Measurements from ENCODE around the gene MANSC4.

The MANSC4 gene

DNA sequence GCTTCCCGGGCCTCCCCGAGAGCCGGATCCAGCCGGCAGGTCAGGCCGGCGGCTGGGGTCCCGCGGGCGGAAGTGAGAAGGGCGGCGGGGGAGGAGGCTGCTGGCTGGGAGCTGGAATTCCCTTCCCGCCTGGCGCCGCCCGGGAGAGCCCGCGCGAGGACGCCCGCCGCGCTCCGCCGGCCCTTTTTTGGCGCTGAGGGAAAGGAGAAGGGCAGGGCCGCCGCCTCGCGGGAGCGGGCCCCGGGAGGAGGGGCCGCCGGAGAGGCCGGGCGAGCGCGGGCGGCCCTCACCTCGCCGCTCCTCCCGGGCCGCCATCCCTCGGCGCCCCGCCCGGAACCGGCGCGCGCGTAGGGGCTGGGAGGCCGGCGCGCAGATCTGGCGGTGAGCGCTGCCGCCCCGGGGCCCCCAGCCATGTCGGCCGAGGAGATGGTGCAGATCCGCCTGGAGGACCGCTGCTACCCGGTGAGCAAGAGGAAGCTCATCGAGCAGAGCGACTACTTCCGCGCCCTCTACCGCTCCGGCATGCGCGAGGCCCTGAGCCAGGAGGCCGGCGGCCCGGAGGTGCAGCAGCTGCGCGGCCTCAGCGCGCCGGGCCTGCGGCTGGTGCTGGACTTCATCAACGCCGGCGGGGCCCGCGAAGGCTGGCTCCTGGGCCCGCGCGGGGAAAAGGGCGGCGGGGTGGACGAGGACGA lies at the start of gene MANSC4, which contains the start of gene KLHL42:
MANSC4 (minus strand) TSS at position 317 of the 692 bp plus-strand sequence. CDS start 8,960 bp downstream, outside the sequence.
KLHL42 (plus strand) TSS at position 314 of the 692 bp plus-strand sequence; CDS start at position 412, 98 bp downstream.
- peak; percentile 72 for DNase-seq

- no peak for DNase-seq
These were observed 48.2 kb upstream of the MANSC4 start for GRCh38 chr12:27828196-27828595.

DNA sequence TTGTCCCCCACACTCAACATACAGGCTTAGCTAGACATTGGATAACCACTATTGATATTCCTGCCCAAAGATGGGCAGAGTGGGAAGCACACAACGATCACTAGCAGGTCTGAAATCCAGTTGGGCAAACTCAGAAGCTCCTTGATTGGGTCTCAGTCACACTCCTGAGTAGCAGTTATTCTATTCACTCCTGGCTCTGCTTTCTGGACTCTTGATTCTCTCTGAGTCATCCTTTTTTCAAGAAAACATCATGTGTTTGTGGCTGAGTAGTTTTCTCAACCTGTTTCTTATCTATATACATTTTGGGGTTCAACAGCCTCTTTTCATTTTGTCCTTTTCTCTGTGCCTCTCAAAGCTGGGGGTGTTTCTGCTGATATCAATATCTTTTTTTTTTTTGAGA lies 46.0 kb upstream of the MANSC4 start:
- peak; percentile 28 for DNase-seq

- peak; percentile 73 for DNase-seq
These were observed 44.2 kb upstream of the MANSC4 start for GRCh38 chr12:27824126-27824842.

DNA sequence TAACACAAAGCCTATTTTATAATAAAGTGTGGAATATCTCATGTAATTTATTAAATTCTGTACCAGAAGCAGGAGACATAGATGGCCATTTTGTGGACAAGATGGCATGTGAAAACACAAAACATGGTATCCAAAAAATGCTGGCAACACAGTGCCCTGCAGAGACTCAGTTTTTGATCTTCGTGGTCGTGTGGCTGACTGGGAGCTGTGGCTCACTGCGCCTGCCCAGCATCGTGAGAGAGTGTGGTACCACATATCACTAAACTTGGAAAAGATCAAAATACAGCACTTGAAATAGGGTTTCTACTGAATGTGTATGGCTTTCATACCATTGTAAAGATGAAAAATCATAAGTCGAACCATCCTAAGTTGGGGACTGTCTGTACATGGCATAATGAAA lies 43.0 kb upstream of the MANSC4 start:
- DNase-seq = peak; percentile 24

GRCh38 chr12:27822076-27822712 lies 42.2 kb upstream of the MANSC4 start:
- DNase-seq = peak; percentile 93

DNA sequence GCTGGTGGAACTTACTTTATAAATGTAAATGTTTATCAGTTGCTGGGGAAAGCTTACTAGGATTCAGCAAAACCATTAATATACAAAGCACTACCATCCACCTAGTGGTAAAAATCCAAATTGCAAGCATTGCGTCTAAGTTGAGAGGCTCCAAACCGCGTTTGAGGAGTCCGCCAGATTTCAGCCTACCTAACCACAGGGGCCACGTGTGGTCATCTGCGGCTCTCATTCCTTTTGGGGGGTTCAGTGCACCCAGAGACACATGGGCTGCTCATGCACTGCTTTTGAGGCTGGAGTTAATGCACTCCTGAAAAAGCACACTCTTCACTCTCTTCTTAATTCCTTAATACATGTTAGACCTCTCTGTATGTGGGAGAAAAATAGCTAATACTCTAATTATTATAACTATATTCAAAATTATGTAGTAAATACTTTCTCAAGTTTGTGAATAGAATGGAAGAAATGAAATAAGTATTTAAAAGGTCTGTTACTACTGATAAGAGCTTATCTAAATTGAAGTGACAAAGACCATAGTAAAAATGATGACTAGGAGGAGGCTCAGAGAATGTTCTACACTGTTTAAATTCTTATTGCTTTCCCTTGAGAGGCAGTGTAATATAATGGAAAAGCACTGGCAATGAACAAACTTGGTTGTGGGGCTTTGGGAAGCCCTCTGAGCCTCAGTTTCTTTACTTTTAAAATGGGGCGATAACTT lies 41.4 kb upstream of the MANSC4 start:
- peak; percentile 80 for DNase-seq

DNA sequence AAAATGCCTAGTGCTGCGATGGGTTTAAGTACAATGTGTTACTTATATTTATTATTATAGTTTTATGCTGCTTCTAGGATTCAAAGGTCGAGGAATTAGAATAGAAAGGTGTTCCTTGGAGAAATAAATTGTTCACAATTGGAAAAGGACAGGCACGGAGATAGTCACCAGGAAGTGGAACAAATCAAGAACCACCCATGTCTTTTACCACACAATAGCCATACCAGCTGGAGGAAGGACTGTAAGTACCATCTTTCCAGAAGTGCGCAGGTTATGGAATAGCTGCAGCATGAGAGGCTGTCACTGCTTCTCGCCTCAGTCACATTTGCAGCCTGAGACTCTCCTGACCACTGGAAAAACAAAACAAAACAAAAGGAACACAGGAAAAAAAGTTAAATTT lies 40.5 kb upstream of the MANSC4 start:
- no peak for DNase-seq

GRCh38 chr12:27818401-27818918 lies 38.4 kb upstream of the MANSC4 start:
- DNase-seq = no peak

DNA sequence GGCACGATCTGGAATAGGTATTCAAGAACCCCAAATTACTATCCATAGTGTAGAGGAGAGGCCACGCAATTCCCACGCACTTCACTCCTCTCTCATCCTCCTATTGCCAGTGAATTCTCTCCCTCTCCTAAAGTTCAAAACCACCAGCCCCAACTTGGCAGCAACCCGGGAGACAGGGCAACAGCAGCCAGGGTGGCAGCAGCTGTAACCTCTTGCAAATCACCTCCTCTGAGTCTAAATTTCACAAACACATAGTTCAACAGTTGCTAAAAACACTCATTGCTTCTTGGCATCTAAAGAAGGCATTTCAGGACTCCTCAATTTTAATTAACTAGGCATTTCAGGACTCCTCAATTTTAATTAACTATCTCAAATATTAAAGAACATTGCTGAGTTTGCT lies 37.7 kb upstream of the MANSC4 start:
- no peak for DNase-seq

DNA sequence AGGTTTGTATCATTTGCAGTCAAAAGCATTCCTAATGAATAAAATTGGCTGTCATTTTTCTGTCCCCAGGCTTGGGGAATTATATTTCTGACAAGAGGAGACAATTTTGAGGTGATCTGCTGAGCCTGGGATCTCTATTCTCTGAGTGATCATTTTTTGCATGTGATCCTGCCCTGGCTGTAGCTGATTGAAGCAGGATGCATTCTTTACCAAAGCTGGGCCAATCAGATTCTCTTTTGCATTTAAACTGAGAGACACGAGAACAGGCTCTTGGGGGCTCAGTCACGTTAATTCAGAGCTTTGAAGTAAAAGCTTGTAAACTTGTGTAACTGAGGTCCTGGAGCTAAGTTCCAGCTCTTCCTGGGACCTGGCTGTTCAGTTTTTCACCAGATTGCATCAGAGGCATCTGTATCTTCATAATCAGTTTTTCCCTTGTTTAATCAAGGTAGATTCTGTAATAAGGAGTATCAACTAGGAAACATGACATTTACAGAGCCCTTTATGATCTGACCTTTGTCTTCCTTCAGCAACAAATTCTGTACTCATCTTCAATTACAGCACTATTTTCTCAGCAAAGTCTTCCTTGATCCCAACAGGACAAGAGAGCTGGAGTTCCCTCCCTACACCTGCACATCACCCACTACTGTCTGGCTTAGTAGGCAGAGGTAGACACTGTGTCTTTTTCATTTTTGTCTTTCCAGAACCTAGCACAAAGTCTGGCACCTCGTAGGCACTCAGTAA lies 35.0 kb upstream of the MANSC4 start:
- no peak for DNase-seq

- no peak for DNase-seq
These were observed 34.4 kb upstream of the MANSC4 start for GRCh38 chr12:27814411-27814810.

DNA sequence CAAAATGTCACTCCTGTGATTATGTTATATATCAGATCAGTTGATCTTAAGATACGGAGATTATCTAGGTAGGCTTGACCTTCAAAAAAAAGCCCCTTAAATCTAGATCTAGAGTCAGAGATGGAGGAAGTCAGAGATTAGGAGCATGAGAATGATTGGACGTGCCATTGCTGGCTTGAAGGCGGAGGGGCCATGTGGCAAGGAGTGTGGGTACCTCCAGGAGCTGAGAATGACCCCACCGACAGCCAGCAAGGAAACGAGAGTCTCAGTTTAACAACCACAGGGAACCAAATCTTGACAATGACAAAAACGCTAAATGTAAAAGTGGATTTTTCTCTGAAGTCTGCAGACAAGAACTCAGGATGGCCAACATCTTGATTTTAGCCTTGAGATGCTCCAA lies 32.5 kb upstream of the MANSC4 start:
- no peak for DNase-seq

- no peak for DNase-seq
These were observed 30.7 kb upstream of the MANSC4 start for GRCh38 chr12:27810756-27811155.

DNA sequence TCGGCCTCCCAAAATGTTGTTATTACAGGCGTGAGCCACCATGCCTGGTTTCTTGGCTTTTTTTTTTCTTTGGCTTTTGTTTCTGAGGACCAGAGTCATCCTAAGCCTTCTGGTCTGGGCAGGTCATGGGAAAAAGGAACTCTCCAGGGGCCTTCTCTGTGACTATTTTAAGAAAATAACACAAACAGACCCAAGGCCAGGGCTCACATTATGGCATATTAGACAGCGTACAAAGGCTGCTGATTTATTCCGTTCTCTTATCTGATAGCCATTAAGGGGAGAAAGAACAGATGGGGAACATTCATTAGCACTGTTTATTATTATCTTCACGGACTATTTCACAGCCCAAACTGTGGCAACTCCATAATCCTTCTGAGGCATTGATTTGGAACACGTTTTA lies 28.8 kb upstream of the MANSC4 start:
- DNase-seq = no peak

GRCh38 chr12:27807063-27807703 lies 27.1 kb upstream of the MANSC4 start:
- no peak for DNase-seq

- DNase-seq = no peak
These were observed 26.2 kb upstream of the MANSC4 start for GRCh38 chr12:27806259-27806658.

- no peak for DNase-seq
These were observed 25.2 kb upstream of the MANSC4 start for GRCh38 chr12:27805238-27805637.

- no peak for DNase-seq
These were observed 22.9 kb upstream of the MANSC4 start for GRCh38 chr12:27802936-27803335.

DNA sequence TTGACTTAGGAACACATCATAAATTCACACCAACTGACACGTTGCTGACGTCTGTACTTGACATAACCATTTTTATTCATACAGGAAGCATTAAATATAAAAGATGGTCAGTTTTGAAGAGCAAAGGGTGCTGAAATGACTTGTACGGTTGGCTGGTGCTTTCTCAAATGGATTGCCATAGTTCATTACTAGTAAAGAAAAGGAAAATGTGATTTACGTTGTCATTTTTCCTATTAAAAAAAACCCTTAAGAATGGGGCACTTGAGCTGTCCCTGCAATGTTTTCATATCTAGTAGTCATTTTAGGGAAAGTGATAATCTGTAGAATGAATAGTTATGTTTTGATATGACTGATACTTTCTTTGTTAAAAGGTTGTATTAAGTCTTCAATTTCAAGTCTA lies 22.5 kb upstream of the MANSC4 start:
- peak; percentile 36 for DNase-seq

DNA sequence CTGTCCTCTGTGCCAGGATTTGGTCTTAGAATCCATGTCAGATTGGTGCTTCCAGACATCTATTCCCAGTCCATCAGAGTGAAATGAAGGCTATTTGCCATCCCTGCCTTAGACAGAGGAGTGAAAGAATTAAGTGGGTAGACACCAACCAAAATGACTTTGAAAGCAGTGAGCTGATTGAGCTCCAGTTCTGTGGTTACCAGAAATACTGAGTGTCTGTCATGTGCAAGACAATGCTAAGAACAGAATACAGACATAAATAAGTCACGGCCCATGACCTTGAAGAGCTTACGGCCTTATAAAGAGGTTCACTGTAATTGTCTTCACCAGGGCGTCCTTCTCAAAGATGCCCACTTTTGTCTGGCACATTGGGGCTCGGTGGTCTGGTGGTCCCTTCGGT lies 21.6 kb upstream of the MANSC4 start:
- DNase-seq = no peak

DNA sequence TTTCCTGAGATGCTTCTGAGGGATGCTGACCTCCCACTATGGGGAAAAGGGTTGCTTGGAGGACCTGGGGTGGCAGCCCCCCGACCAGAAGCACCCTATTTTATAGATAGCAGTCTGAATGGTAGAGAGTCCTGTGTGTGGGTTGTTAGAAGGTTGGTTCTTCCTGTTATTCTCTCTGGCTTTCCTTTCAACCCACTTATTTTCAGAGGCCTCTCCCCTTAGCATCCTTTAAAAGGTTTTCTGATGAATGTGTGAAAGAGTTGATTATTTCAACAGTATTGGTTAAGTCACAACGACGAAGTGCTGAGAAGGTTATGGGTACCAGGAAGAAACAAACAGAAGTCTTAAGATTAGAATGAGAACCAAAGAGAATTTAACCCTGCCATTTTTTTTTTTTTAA lies 20.8 kb upstream of the MANSC4 start:
- DNase-seq = no peak
